H1 (cell line): ENCODE data around the gene CCNT1. TPM values are rescaled to one million over a fixed set of nuclear protein-coding genes. Genes with fewer than 3 reads are reported as not detected.

Experiments used
- CTCF ChIA-PET: fragments of 300-600 bp; sonication (Branson Sonifier 250); formaldehyde crosslinking; loops from one replicate; lab custom pipeline; 2021; ENCODE audit not compliant: partially characterized antibody; lab: Charles Lee
- POLR2A ChIA-PET: fragments of 300-600 bp; sonication (Branson Sonifier 250); formaldehyde crosslinking; loops from one replicate; lab custom pipeline; 2021; ENCODE audit warnings: inconsistent platforms; ENCODE audit not compliant: partially characterized antibody; lab: Charles Lee
- DNase-seq, 2 experiments: peaks; one replicate each; pipeline versions ENCODE4 v3.0.0 to v3.0.0-alpha.2; 2010 to 2022; ENCODE audit warnings: low spot score in 2 of 2, low read depth in 1 of 2, mixed read lengths in 1 of 2
- FAIRE-seq: peaks from 2 replicates; lab custom pipeline; 2011; peaks lifted over from hg19 to GRCh38; lab: Jason Lieb, UNC
- H2AFZ ChIP-seq: 2 replicates; pipeline ENCODE4 v1.8.1; 2012; ENCODE audit warnings: low read length, inconsistent platforms
- H2AK5ac ChIP-seq: 2 replicates; pipeline ENCODE4 v1.6.1; 2013; ENCODE audit warnings: low read depth, low read length
- H2BK120ac ChIP-seq: replicated peaks from 2 replicates; pipeline ENCODE3; 2013; ENCODE audit warnings: low read depth, low read length, inconsistent platforms
- H2BK12ac ChIP-seq: 2 replicates; pipeline ENCODE4 v1.6.1; 2013; ENCODE audit warnings: low read depth, low read length
- H2BK15ac ChIP-seq: 2 replicates; pipeline ENCODE4 v1.6.1; 2013; ENCODE audit warnings: low read length
- H2BK20ac ChIP-seq: 2 replicates; pipeline ENCODE4 v1.6.1; 2013; ENCODE audit warnings: low read length
- H2BK5ac ChIP-seq: 2 replicates; pipeline ENCODE4 v1.6.1; 2013; ENCODE audit warnings: low read depth, low read length
- H3K14ac ChIP-seq: 2 replicates; pipeline ENCODE4 v1.6.1; 2013; ENCODE audit warnings: inconsistent platforms; ENCODE audit not compliant: insufficient read length
- H3K18ac ChIP-seq: 2 replicates; pipeline ENCODE4 v1.6.1; 2013; ENCODE audit warnings: low read length; ENCODE audit errors: extremely low read depth
- H3K23ac ChIP-seq: 2 replicates; pipeline ENCODE4 v1.6.1; 2013; ENCODE audit warnings: inconsistent platforms; ENCODE audit not compliant: insufficient read length
- H3K23me2 ChIP-seq: 2 replicates; pipeline ENCODE4 v1.6.1; 2013; ENCODE audit warnings: low read depth, low read length
- H3K27ac ChIP-seq: 2 replicates; pipeline ENCODE4 v1.6.1; 2011; ENCODE audit warnings: low read depth, low read length, inconsistent platforms
- H3K27me3 ChIP-seq, 4 experiments: replicated peaks in 1 of 4; 1 replicate in 1 of 4; 2 replicates in 3 of 4; pipeline versions ENCODE4 v1.6.1 to v1.8.1; 2011 to 2013; ENCODE audit warnings: low read length in 3 of 4, mild to moderate bottlenecking in 3 of 4, inconsistent platforms in 2 of 4, mixed read lengths in 2 of 4, moderate library complexity in 1 of 4; ENCODE audit not compliant: control insufficient read depth in 3 of 4, insufficient read depth in 3 of 4; ENCODE audit errors: extremely low read depth in 1 of 4
- H3K36me3 ChIP-seq, 4 experiments: 2 replicates each; pipeline versions ENCODE4 v1.6.1 to v1.8.1; 2011 to 2013; ENCODE audit warnings: mild to moderate bottlenecking in 4 of 4, low read length in 3 of 4, moderate library complexity in 2 of 4, control low read depth in 1 of 4, inconsistent platforms in 1 of 4; ENCODE audit not compliant: insufficient read depth in 4 of 4, control insufficient read depth in 2 of 4
- H3K4ac ChIP-seq: replicated peaks from 2 replicates; pipeline ENCODE3; 2013; ENCODE audit warnings: low read length, low read depth, mixed read lengths, inconsistent platforms; ENCODE audit not compliant: insufficient read length
- H3K4me1 ChIP-seq, 4 experiments: replicated peaks in 1 of 4; 1 replicate in 1 of 4; 2 replicates in 3 of 4; pipeline versions ENCODE4 v1.6.1 to v1.8.1; 2011 to 2013; ENCODE audit warnings: low read length in 3 of 4, inconsistent platforms in 2 of 4, mixed read lengths in 1 of 4; ENCODE audit not compliant: insufficient read depth in 4 of 4, control insufficient read depth in 3 of 4
- H3K4me2 ChIP-seq, 2 experiments: 2 replicates each; pipeline versions ENCODE4 v1.6.1 to v1.8.1; 2011 to 2013; ENCODE audit warnings: low read depth in 2 of 2, low read length in 2 of 2, control low read depth in 1 of 2, inconsistent platforms in 1 of 2, mild to moderate bottlenecking in 1 of 2; ENCODE audit not compliant: insufficient read depth in 1 of 2
- H3K4me3 ChIP-seq, 4 experiments: fragments of 200-600, 300-600 bp in 1 of 4; sonication (generic), shearing (Covaris generic), sonication (Bioruptor Twin) in 1 of 4; 2 replicates each; pipeline versions ENCODE4 v1.5.1 to v1.8.1; 2011 to 2016; ENCODE audit warnings: low read length in 4 of 4, low read depth in 3 of 4, control low read depth in 2 of 4, inconsistent platforms in 2 of 4, mild to moderate bottlenecking in 2 of 4, mixed read lengths in 1 of 4, moderate library complexity in 1 of 4; ENCODE audit not compliant: insufficient read depth in 2 of 4; ENCODE audit errors: extremely low read depth in 1 of 4
- H3K56ac ChIP-seq: replicated peaks from 2 replicates; pipeline ENCODE3; 2013; ENCODE audit warnings: low read depth, mild to moderate bottlenecking, mixed read lengths, low read length, inconsistent platforms; ENCODE audit not compliant: insufficient read length
- H3K79me1 ChIP-seq: 2 replicates; pipeline ENCODE4 v1.6.1; 2013; ENCODE audit warnings: low read depth, low read length, control low read depth
- H3K79me2 ChIP-seq, 2 experiments: 2 replicates each; pipeline versions ENCODE4 v1.6.1 to v1.8.1; 2012 to 2013; ENCODE audit warnings: low read length in 2 of 2, mild to moderate bottlenecking in 2 of 2, inconsistent platforms in 1 of 2; ENCODE audit not compliant: insufficient read depth in 2 of 2, control insufficient read depth in 1 of 2
- H3K9ac ChIP-seq, 4 experiments: replicated peaks in 1 of 4; 1 replicate in 1 of 4; 2 replicates in 3 of 4; pipeline versions ENCODE4 v1.6.1 to v1.8.1; 2011 to 2013; ENCODE audit warnings: low read depth in 3 of 4, low read length in 3 of 4, control low read depth in 2 of 4, mild to moderate bottlenecking in 2 of 4, moderate library complexity in 2 of 4, inconsistent platforms in 1 of 4; ENCODE audit errors: extremely low read depth in 1 of 4
- H3K9me3 ChIP-seq, 2 experiments: 2 replicates each; pipeline versions ENCODE4 v1.6.1 to v1.8.1; 2012 to 2013; ENCODE audit warnings: mild to moderate bottlenecking in 2 of 2, moderate library complexity in 2 of 2, control low read depth in 1 of 2, inconsistent platforms in 1 of 2, low read depth in 1 of 2, low read length in 1 of 2, mixed read lengths in 1 of 2; ENCODE audit not compliant: insufficient read depth in 2 of 2
- H4K20me1 ChIP-seq, 2 experiments: replicated peaks in 1 of 2; 2 replicates each; pipeline versions ENCODE3 to v1.8.1; 2011 to 2013; ENCODE audit warnings: inconsistent platforms in 2 of 2, low read length in 2 of 2, mild to moderate bottlenecking in 1 of 2; ENCODE audit not compliant: insufficient read depth in 2 of 2, control insufficient read depth in 1 of 2
- H4K5ac ChIP-seq: 2 replicates; pipeline ENCODE4 v1.6.1; 2013; ENCODE audit warnings: low read length, low read depth, mixed read lengths, inconsistent platforms; ENCODE audit not compliant: insufficient read length
- H4K8ac ChIP-seq: 2 replicates; pipeline ENCODE4 v1.8.0; 2013; ENCODE audit warnings: mild to moderate bottlenecking, moderate library complexity, low read length, inconsistent platforms; ENCODE audit not compliant: insufficient read depth; ENCODE audit errors: extremely low read depth
- H4K91ac ChIP-seq: replicated peaks from 2 replicates; pipeline ENCODE3; 2013; ENCODE audit warnings: low read length, mixed read lengths, inconsistent platforms; ENCODE audit not compliant: insufficient read length
- ATF3 ChIP-seq: IDR thresholded peaks from 2 replicates; pipeline ENCODE4 v1.6.1; 2011; ENCODE audit warnings: low read depth, mild to moderate bottlenecking, low read length; ENCODE audit not compliant: insufficient read depth
- CBX8 ChIP-seq: fragments of 300-800, 300-1000 bp; sonication (generic); IDR thresholded peaks from 2 replicates; pipeline ENCODE4 v1.7.1; 2016; ENCODE audit warnings: low read depth, low read length, borderline replicate concordance
- GABPA ChIP-seq: IDR thresholded peaks from 2 replicates; pipeline ENCODE4 v1.6.1; 2011; ENCODE audit warnings: mild to moderate bottlenecking, low read length, moderate library complexity, borderline replicate concordance; ENCODE audit not compliant: insufficient read depth
- RNF2 ChIP-seq: fragments of 200-900, 300-1000 bp; sonication (generic); IDR thresholded peaks from 2 replicates; pipeline ENCODE4 v1.7.1; 2016; ENCODE audit warnings: borderline replicate concordance, low read depth, mild to moderate bottlenecking, antibody characterized with exemption, low read length; ENCODE audit not compliant: poor library complexity, severe bottlenecking; ENCODE audit errors: missing control alignments
- WGBS, 2 experiments: shearing (Covaris generic) in 1 of 2; methylation state at CpG; one replicate each; pipeline versions ENCODE4 v1.1.6 to v1.1.7; 2013 to 2015; ENCODE audit warnings: low lambda C conversion rate in 2 of 2, mixed read lengths in 2 of 2, inconsistent platforms in 1 of 2, low coverage in 1 of 2, missing lambda C conversion rate in 1 of 2; ENCODE audit not compliant: insufficient replicate concordance in 2 of 2, insufficient coverage in 1 of 2, insufficient read length in 1 of 2; ENCODE audit errors: extremely low coverage in 1 of 2, missing lambda C conversion rate in 1 of 2; 5-methylcytosine and 5-hydroxymethylcytosine counted together
- polyA plus RNA-seq, 7 experiments: library from polyadenylated mRNA; depleted of rRNA in 3 of 7; stranded (reverse) in 5 of 7; unstranded in 2 of 7; fragments of >200 nt in 5 of 7; fragments of 200-250 nt in 2 of 7; gene quantifications; 1 replicate in 5 of 7; 2 replicates in 1 of 7; 4 replicates in 1 of 7; pipeline versions ENCODE4 v1.2.1 to v1.2.3, GENCODE V29; 2011 to 2013; ENCODE audit warnings: missing spikeins in 2 of 7, mixed read lengths in 2 of 7
- total RNA-seq: library from RNA; stranded (reverse); fragmentation: NEBNext Ultra II Directional; extraction: Animal tissue kit (Norgen Biotek cat#: 25700); gene quantifications from 2 replicates; pipeline ENCODE4 v1.2.1, GENCODE V29; 2021

CCNT1 gene
- total and polyA plus RNA-seq, 2 of the 8 experiments (the other 6 are each of a cell fraction or from before 2014, with no cell fraction given), result 13.2 to 45.9 TPM

- WGBS, 2 experiments, result 87% methylated on average over 6 of the region's 6 CpGs; no CpG with 5 or more reads in 1 of the 2 experiments
- no peak for DNase-seq
Observed at GRCh38 chr12:48686615-48687334, 29.7 kb downstream of the CCNT1 start.

More at GRCh38 chr12:48686615-48687334, 29.7 kb downstream of the CCNT1 start:
- peaks cover 3 to 11% of the 10 kb centered on the region in 2 experiments for H4K20me1 ChIP-seq
- ChIA-PET POLR2A (interaction anchor here (1.3 kb wide), 1 partner anchor 24 kb away, joined by 3 read pairs; no protein-coding TSS in a partner anchor), CTCF (no interaction called here)
- no peak overlapping the region for H4K91ac ChIP-seq
- H3K14ac ChIP-seq, result no peak overlapping the region
- H3K4me1 ChIP-seq, result no peaks in the 10 kb centered on the region
- no peak overlapping the region for H3K9ac ChIP-seq
- no peak overlapping the region for H3K18ac ChIP-seq
- no peak overlapping the region for H2BK5ac ChIP-seq
- H3K79me2 ChIP-seq, result peaks cover 1 to 18% of the 10 kb centered on the region in 2 experiments; a peak in 3 of 4 replicates
- no peaks in the 10 kb centered on the region for H3K23me2 ChIP-seq
- H4K5ac ChIP-seq, result no peak overlapping the region
- H3K4ac ChIP-seq, result no peak overlapping the region
- no peak for TF ChIP-seq RNF2
- no peak for TF ChIP-seq GABPA
- no peak for TF ChIP-seq CBX8
- TF ChIP-seq ATF3, result no peak
- H3K4me2 ChIP-seq, result no peak overlapping the region
- no peak overlapping the region for H2BK15ac ChIP-seq
- H2BK12ac ChIP-seq, result no peak overlapping the region
- H2BK20ac ChIP-seq, result no peak overlapping the region
- no peak overlapping the region for H4K8ac ChIP-seq
- peaks cover 3 to 30% (median 14%) of the 10 kb centered on the region in 4 experiments; a peak in 6 of 8 replicates for H3K36me3 ChIP-seq
- H3K27ac ChIP-seq, result no peak overlapping the region
- no peaks in the 10 kb centered on the region for H3K27me3 ChIP-seq
- H3K4me3 ChIP-seq, result no peak overlapping the region
- no peak overlapping the region for H2AFZ ChIP-seq
- peaks cover 5% of the 10 kb centered on the region; the same call in 1 of the 2 replicates for H3K79me1 ChIP-seq
- H2AK5ac ChIP-seq, result no peak overlapping the region
- FAIRE-seq, result no peak
- H3K9me3 ChIP-seq, result no peaks in the 10 kb centered on the region
- no peak overlapping the region for H2BK120ac ChIP-seq
- H3K23ac ChIP-seq, result no peak overlapping the region
- no peak overlapping the region for H3K56ac ChIP-seq
